ENCODE results near the gene TOM1.

The TOM1 gene

DNA sequence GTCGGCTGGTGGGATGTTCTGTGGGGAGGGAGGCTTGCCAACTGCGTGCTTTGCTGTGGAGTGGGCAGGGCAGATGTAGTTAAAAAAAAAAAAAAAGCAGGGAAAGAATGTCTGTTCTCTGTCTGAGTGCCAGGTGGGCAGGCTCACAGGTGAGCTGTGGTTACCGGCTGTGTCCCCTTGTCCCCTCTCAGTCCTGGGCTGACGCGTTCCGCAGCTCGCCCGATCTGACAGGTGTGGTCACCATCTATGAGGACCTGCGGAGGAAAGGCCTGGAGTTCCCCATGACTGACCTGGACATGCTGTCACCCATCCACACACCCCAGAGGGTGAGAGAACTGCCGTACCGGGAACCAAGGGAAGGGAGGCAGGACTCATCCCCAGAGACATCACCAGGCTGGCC is 23.6 kb downstream of the TOM1 start:
- no peak for DNase-seq (ENCODE audit: low spot score)

- no peak for DNase-seq (ENCODE audit: low spot score)
These were observed 24.4 kb downstream of the TOM1 start for GRCh38 chr22:35324067-35324466.

- DNase-seq (ENCODE audit: low spot score): no peak
These were observed 25.1 kb downstream of the TOM1 start for GRCh38 chr22:35324762-35325161.

DNA sequence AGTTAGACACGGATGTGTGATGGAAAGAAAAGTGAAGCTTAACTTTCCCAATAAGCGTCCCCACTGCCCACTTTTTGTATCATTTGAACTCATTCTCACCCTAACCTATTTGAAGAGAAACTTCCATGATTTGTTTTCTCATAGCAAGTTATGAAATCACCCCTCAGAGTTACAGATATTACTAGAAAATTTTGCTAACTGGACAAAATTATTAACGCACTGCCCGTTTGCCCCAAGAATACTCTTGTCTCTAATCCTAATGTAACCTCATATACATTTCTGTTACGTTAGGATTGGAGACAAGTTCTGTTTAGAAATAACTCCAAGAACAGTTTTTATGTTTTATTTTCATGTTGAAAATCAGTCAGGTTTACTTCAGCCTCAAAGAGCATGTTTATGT is 25.5 kb downstream of the TOM1 start:
- no peak for DNase-seq (ENCODE audit: low spot score)

DNA sequence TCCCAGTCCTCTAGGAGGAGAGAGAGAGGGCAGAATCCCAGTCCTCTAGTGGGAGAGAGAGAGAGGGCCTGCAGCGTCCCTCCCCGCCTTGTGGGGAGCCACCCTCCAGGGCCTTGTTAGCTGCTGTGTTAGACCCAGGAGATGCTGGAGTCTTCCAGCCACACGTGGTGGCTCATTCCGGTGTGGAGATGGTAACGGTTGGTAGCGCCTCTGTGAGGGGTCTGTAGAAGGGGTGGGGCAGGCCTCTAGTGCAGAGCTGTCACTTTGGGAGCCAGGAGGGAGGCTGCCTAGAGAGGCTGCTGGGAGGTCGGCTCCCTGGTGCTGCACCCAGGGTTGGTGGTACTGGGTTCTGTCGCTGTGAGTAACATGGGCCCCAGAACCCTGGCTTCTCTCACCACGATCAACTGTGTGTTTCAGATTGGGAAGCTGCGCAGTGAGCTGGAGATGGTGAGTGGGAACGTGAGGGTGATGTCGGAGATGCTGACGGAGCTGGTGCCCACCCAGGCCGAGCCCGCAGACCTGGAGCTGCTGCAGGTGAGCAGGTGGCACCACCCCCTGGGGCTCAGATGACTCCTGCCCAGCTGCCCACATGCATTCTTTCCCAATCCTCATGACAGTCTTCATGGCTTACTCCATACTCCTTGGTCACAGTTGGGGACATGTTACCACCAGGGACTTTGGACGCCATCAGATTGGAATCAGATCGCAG is 27.3 kb downstream of the TOM1 start:
- no peak for DNase-seq (ENCODE audit: low spot score)

DNA sequence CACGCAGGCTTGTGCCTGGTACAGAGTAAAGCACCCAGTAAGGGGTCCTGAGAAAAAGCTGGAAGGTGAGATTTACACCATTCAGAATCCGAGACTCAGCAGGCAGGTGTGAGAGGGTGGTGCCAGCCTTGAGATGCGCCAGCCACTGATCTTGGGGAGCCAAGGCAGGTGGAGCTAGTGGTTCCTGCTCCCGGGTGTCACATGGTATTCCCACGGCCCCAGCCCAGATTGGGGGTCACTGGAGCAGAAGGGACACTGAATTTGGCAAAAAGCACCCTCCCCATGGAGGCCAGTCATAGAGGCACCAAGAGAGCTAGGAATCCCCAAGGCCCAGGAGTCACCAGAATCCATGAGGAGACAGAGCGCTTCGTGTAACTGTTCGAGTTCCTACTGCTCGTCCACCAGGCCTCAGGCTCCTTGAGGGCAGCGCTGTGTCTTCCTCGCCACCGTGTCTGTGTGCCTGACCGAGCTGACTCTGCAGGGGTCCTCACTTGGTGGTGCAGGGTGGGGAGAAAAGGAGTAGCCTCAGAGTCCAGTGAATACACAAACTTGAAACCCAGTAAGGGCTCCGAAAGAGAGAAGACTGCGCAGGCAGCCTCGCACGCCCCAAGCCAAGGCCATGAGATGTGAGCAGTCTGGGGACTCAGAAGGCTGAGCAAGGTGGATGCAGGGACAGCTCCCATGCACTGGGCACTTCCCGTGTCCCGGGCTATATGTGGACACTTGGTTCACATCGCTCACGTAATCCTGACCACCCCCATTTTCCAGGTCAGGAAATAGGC is 28.2 kb downstream of the TOM1 start:
- no peak for DNase-seq (ENCODE audit: low spot score)

- DNase-seq (ENCODE audit: low spot score): no peak
These were observed 28.8 kb downstream of the TOM1 start for GRCh38 chr22:35328472-35328885.

- no peak for DNase-seq (ENCODE audit: low spot score)
These were observed 29.6 kb downstream of the TOM1 start for GRCh38 chr22:35329114-35329847.

DNA sequence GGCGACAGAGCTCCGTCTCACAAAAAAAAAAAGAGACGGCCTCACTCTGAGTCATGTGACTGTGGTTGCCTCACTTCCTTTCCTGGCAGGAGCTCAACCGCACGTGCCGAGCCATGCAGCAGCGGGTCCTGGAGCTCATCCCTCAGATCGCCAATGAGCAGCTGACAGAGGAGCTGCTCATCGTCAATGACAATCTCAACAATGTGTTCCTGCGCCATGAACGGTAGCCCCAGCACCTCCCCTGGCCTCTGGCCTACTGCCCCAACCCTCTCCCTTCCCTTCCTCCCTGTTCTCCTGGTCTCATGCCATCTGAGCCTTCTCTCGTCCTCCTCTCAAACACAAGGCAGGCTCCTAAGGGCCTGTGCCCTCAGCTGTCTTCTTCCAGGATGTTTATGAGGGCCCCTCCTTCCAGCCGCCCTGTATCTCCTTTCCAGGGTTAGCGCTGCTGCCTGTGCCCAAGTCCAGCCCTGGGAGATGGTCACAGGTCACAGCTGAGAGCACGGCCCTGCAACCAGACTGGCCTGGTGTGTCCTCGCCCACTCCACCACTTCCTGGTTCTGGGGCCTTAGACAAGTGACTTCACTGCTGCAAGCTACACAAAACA is 30.7 kb downstream of the TOM1 start:
- DNase-seq (ENCODE audit: low spot score): no peak

GRCh38 chr22:35332278-35332677 is 32.6 kb downstream of the TOM1 start:
- DNase-seq (ENCODE audit: low spot score): no peak

GRCh38 chr22:35333220-35333619 is 33.5 kb downstream of the TOM1 start:
- no peak for DNase-seq (ENCODE audit: low spot score)

GRCh38 chr22:35334004-35334403 is 34.3 kb downstream of the TOM1 start:
- DNase-seq (ENCODE audit: low spot score): no peak

DNA sequence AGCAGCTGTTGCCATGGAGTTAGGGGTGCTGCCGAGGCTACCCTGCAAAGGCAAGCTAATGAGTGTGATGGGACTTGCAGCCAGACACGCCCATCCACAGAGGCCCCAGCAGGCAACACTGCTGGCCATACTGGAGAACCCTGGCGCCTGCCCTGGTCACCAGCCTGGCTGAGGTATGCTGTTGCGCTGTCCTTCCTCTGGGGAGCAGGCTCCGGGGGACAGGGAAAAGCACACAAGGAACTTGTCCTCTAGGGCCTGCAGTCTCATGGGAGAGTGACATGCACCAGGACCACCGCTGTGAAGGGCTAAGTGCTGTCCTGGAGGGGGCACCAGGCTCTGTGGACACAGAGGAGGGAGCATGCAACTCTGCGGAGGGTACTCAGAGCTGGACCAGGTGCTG is 35.8 kb downstream of the TOM1 start:
- peak; percentile 63 for DNase-seq (ENCODE audit: low spot score)

- peak; percentile 47 for DNase-seq (ENCODE audit: low spot score)
These were observed 36.5 kb downstream of the TOM1 start for GRCh38 chr22:35335936-35336781.

- no peak for DNase-seq (ENCODE audit: low spot score)
These were observed 38.2 kb downstream of the TOM1 start for GRCh38 chr22:35337932-35338331.

- DNase-seq (ENCODE audit: low spot score): no peak
These were observed 41.6 kb downstream of the TOM1 start for GRCh38 chr22:35341090-35341874.

DNA sequence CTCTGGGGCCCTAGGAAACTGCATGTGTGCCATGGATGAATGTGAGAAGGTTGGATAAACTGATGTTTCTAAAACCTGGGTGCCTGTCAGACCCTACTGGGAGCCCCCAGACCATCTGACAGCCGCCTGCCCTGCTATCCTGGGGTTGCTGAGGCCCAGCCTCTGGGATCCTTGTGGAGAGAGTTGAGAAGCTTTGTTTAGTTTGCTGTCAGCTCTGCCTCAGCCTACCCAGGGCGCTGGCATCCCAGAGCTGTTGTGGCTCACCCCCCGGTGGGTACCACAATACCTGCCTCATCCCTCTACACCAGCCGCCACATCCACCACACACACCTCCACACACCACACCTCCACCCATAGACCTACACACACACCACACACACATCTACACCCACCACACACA is 42.7 kb downstream of the TOM1 start:
- no peak for DNase-seq (ENCODE audit: low spot score)

DNA sequence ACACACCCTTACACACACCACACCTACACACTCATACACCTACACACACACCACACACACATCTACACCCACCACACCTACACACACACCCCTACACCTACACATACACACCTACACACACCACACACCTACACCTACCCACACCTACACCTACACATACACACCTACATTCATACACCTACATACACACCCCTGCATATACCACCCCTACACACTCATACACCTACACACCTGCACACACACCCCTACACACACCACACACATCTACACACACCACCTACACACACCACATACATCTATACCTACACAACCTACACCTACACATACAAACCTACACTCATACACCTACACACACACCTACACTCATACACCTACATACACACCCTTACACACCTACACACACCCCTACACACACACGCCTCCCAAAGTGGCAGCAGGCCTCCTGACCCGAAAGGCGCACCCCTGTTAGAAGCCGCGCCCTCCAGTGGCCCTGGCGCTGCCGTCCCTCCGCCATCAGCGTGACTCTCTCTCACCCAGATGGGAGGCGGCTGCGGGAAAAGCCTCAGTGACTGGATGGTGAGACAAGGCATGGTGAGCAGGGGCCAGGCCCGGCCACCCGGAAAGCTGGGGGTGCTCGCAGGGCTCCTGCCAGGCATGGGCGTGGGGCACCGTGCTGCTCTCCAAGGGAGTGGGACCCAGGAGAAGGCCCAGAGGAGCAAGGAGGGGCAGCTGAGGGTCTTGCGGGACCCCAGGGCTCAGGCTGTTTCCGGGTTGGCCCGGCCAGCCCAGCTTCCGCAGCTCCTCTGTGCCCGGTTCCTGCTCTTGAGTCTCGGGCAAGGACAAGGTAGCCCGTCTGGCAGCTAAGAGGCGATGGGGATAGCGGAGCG is 44.2 kb downstream of the TOM1 start:
- DNase-seq (ENCODE audit: low spot score): no peak

- no peak for DNase-seq (ENCODE audit: low spot score)
These were observed 45.4 kb downstream of the TOM1 start for GRCh38 chr22:35344956-35345690.
